ENCODE data around the gene COQ9.
"Not testable (repeated sequence)": the region's sequence is repeated elsewhere in the genome, so short reads cannot be mapped to it uniquely, and the experiment has no call there.

The COQ9 gene

GRCh38 chr16:57447186-57447962 is at the start of gene COQ9, which contains the start of gene CIAPIN1:
Gene COQ9, plus strand, starts transcription at chr16:57447479. Its CDS starts 27 bp downstream, at chr16:57447506.
Gene CIAPIN1, minus strand, starts transcription at chr16:57447385. Its CDS starts 6,457 bp downstream, at chr16:57440928.
- Mint-ChIP-seq H3K4me1 (ENCODE audit: low read depth) (peaks cover 37% of the 10 kb centered on the region), H3K27me3 (no peaks in the 10 kb centered on the region), H3K27ac (peak within 1 kb of the TSS; percentile 90), H3K36me3 (ENCODE audit: low read depth) (peaks cover 15% of the 10 kb centered on the region), H3K9me3 (no peaks in the 10 kb centered on the region), H3K4me3 (peak within 1 kb of the TSS; percentile 95)

- not testable (repeated sequence) for H3K36me3 Mint-ChIP-seq (ENCODE audit: low read depth); H3K27me3 Mint-ChIP-seq; H3K9me3 Mint-ChIP-seq; H3K27ac Mint-ChIP-seq; H3K4me3 Mint-ChIP-seq; H3K4me1 Mint-ChIP-seq (ENCODE audit: low read depth)
These were observed 49.8 kb upstream of the COQ9 start for GRCh38 chr16:57397493-57397892.

- Mint-ChIP-seq H3K36me3 (ENCODE audit: low read depth) (no peaks in the 10 kb centered on the region), H3K27me3 (no peaks in the 10 kb centered on the region), H3K9me3 (no peaks in the 10 kb centered on the region), H3K27ac (no peak overlapping the region), H3K4me1 (ENCODE audit: low read depth) (peaks cover 10% of the 10 kb centered on the region), H3K4me3 (no peak overlapping the region)
These were observed 45.2 kb upstream of the COQ9 start for GRCh38 chr16:57401943-57402640.

GRCh38 chr16:57403965-57404817 is 43.1 kb upstream of the COQ9 start, which contains the start of gene CCL17:
Gene CCL17, plus strand, starts transcription at chr16:57404767. Its CDS starts 9,166 bp downstream, at chr16:57413933.
- Mint-ChIP-seq H3K27me3 (no peaks in the 10 kb centered on the region), H3K27ac (no peak within 1 kb of the TSS), H3K4me1 (ENCODE audit: low read depth) (peaks cover 10% of the 10 kb centered on the region), H3K4me3 (no peak within 1 kb of the TSS), H3K36me3 (ENCODE audit: low read depth) (no peaks in the 10 kb centered on the region), H3K9me3 (no peaks in the 10 kb centered on the region)

- no peak overlapping the region for H3K4me3 Mint-ChIP-seq
- no peaks in the 10 kb centered on the region for H3K36me3 Mint-ChIP-seq (ENCODE audit: low read depth)
- H3K27me3 Mint-ChIP-seq = no peaks in the 10 kb centered on the region
- no peak overlapping the region for H3K27ac Mint-ChIP-seq
- peaks cover 10% of the 10 kb centered on the region for H3K4me1 Mint-ChIP-seq (ENCODE audit: low read depth)
- no peaks in the 10 kb centered on the region for H3K9me3 Mint-ChIP-seq
These were observed 42.2 kb upstream of the COQ9 start for GRCh38 chr16:57405097-57405496.

GRCh38 chr16:57406881-57407280 is 40.4 kb upstream of the COQ9 start:
- H3K27ac Mint-ChIP-seq = no peak overlapping the region
- H3K27me3 Mint-ChIP-seq = no peaks in the 10 kb centered on the region
- H3K36me3 Mint-ChIP-seq (ENCODE audit: low read depth) = no peaks in the 10 kb centered on the region
- H3K4me3 Mint-ChIP-seq = no peak overlapping the region
- H3K4me1 Mint-ChIP-seq (ENCODE audit: low read depth) = peaks cover 14% of the 10 kb centered on the region
- H3K9me3 Mint-ChIP-seq = no peaks in the 10 kb centered on the region

- Mint-ChIP-seq H3K9me3 (no peaks in the 10 kb centered on the region), H3K4me3 (no peak overlapping the region), H3K36me3 (ENCODE audit: low read depth) (no peaks in the 10 kb centered on the region)
These were observed 39.5 kb upstream of the COQ9 start for GRCh38 chr16:57407521-57408353.

GRCh38 chr16:57409065-57409464 is 38.2 kb upstream of the COQ9 start:
- Mint-ChIP-seq H3K4me1 (ENCODE audit: low read depth) (peaks cover 22% of the 10 kb centered on the region), H3K27me3 (no peaks in the 10 kb centered on the region), H3K9me3 (no peaks in the 10 kb centered on the region), H3K27ac (no peak overlapping the region), H3K4me3 (no peak overlapping the region), H3K36me3 (ENCODE audit: low read depth) (no peaks in the 10 kb centered on the region)

More at GRCh38 chr16:57407521-57408353, 39.5 kb upstream of the COQ9 start:
- no peak overlapping the region for H3K27ac Mint-ChIP-seq
- no peaks in the 10 kb centered on the region for H3K27me3 Mint-ChIP-seq
- H3K4me1 Mint-ChIP-seq (ENCODE audit: low read depth) = peaks cover 14% of the 10 kb centered on the region

- Mint-ChIP-seq H3K4me3 (no peak overlapping the region), H3K9me3 (no peaks in the 10 kb centered on the region), H3K27me3 (no peaks in the 10 kb centered on the region), H3K36me3 (ENCODE audit: low read depth) (no peaks in the 10 kb centered on the region), H3K4me1 (ENCODE audit: low read depth) (peaks cover 21% of the 10 kb centered on the region), H3K27ac (peak overlapping the region; percentile 18)
These were observed 37.2 kb upstream of the COQ9 start for GRCh38 chr16:57409870-57410587.

- Mint-ChIP-seq H3K4me3 (no peak overlapping the region), H3K9me3 (no peaks in the 10 kb centered on the region), H3K36me3 (ENCODE audit: low read depth) (no peaks in the 10 kb centered on the region), H3K4me1 (ENCODE audit: low read depth) (peaks cover 21% of the 10 kb centered on the region), H3K27ac (no peak overlapping the region), H3K27me3 (no peaks in the 10 kb centered on the region)
These were observed 35.8 kb upstream of the COQ9 start for GRCh38 chr16:57411362-57411976.

GRCh38 chr16:57412584-57412983 is 34.7 kb upstream of the COQ9 start:
- H3K4me3 Mint-ChIP-seq = no peak overlapping the region
- no peaks in the 10 kb centered on the region for H3K36me3 Mint-ChIP-seq (ENCODE audit: low read depth)
- H3K27me3 Mint-ChIP-seq = no peaks in the 10 kb centered on the region
- H3K4me1 Mint-ChIP-seq (ENCODE audit: low read depth) = peaks cover 30% of the 10 kb centered on the region
- H3K9me3 Mint-ChIP-seq = no peaks in the 10 kb centered on the region
- H3K27ac Mint-ChIP-seq = no peak overlapping the region

- Mint-ChIP-seq H3K27ac (peak overlapping the region; percentile 17), H3K4me1 (ENCODE audit: low read depth) (peaks cover 30% of the 10 kb centered on the region), H3K27me3 (no peaks in the 10 kb centered on the region), H3K9me3 (no peaks in the 10 kb centered on the region), H3K4me3 (no peak overlapping the region), H3K36me3 (ENCODE audit: low read depth) (no peaks in the 10 kb centered on the region)
These were observed 34.0 kb upstream of the COQ9 start for GRCh38 chr16:57413301-57413730.

GRCh38 chr16:57413733-57414132 is 33.5 kb upstream of the COQ9 start:
- no peaks in the 10 kb centered on the region for H3K36me3 Mint-ChIP-seq (ENCODE audit: low read depth)
- H3K27me3 Mint-ChIP-seq = no peaks in the 10 kb centered on the region
- H3K4me3 Mint-ChIP-seq = no peak overlapping the region
- H3K4me1 Mint-ChIP-seq (ENCODE audit: low read depth) = peaks cover 33% of the 10 kb centered on the region
- H3K27ac Mint-ChIP-seq = peak overlapping the region; percentile 4
- no peaks in the 10 kb centered on the region for H3K9me3 Mint-ChIP-seq

Measured in stimulated activated naive CD8-positive, alpha-beta T cell treated with anti-CD3 and anti-CD28 coated beads, Interleukin-15, Interleukin-2, amounts not matched to agents 100 ng/mL and 50 ng/mL, for 24 hours (primary cell).